Spleen (tissue), 7 donors: Measurements from ENCODE around the gene ZMYM2.

Experiments used
- CTCF ChIP-seq, 11 experiments: fragments of 200-600 bp in 7 of 11; fragments of 450-650 bp in 4 of 11; sonication (generic) in 4 of 11; IDR thresholded peaks in 8 of 11; conservative IDR thresholded peaks in 3 of 11; 1 replicate in 7 of 11; 2 replicates in 4 of 11; pipeline versions ENCODE4 v1.4.0 to v1.8.0; 2016 to 2021; ENCODE audit warnings: antibody characterized with exemption in 11 of 11, inconsistent platforms in 4 of 11, mild to moderate bottlenecking in 1 of 11
- POLR2A ChIP-seq, 3 donors: fragments of 450-650 bp; IDR thresholded peaks; one replicate each; pipeline ENCODE4 v1.5.1; 2017; ENCODE audit warnings: antibody characterized with exemption in 3 of 3, mild to moderate bottlenecking in 1 of 3
- POLR2AphosphoS5 ChIP-seq, 3 donors: sonication (generic); formaldehyde crosslinking; IDR thresholded peaks; one replicate each; pipeline ENCODE4 v1.5.1; 2017; ENCODE audit warnings: antibody characterized with exemption in 3 of 3
- donor health status: DM: no; HTN: no; CAD: no; lungs with moderate emphysema.
- donor health status: DM: no; HTN: no; CAD: no.
- donor health status: DM: no; HTN: no; CAD: no.

GRCh38 chr13:20053016-20053415, 94.5 kb downstream of the ZMYM2 start:
- TF ChIP-seq CTCF (IDR thresholded peaks at IDR 0.05 in 8 of 11, conservative IDR thresholded peaks at IDR 0.05 in 3 of 11) (no peak), POLR2A (IDR thresholded peaks at IDR 0.05) (no peak), POLR2AphosphoS5 (IDR thresholded peaks at IDR 0.05) (no peak)
